HG02571 (cell line): Measurements from ENCODE around the gene MAT2A.
"Not testable (repeated sequence)": the region's sequence is repeated elsewhere in the genome, so short reads cannot be mapped to it uniquely, and the experiment has no call there.

Experiments used
- ATAC-seq: cut with Tn5 transposase; IDR thresholded peaks from one replicate; pipeline ENCODE4 v1.9.1; 2021; ENCODE audit warnings: mild to moderate bottlenecking, moderate library complexity; ENCODE audit not compliant: unreplicated experiment

MAT2A gene

GRCh38 chr2:85547089-85547858 lies 8.3 kb downstream of the MAT2A start:
- no peak for ATAC-seq

- no peak for ATAC-seq
Observed at GRCh38 chr2:85547859-85548607, 9.1 kb downstream of the MAT2A start.

GRCh38 chr2:85548608-85548900 lies 9.6 kb downstream of the MAT2A start:
- no peak for ATAC-seq

- ATAC-seq = no peak
Observed at GRCh38 chr2:85549095-85549494, 10.1 kb downstream of the MAT2A start.

- no peak for ATAC-seq
Observed at GRCh38 chr2:85549826-85550225, 10.9 kb downstream of the MAT2A start.

DNA sequence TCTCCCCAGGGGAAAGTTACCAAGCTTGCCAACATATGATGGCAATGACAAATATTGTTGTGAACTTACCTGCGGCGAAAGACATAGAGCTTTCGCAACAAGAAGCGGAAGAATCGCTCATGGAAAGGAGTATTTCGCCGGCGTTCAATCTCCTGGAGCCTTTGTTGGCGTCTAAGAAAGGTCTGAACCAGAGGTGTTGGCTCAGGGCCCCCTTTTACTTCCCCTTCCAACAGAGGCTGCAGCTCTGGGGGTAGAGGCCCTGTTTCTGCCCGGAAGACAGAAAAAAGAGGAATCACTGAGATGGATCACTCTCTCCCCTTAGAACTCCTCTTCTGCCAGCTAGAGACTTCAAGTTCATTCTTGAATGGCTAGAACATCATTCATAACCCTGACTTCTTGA lies 11.5 kb downstream of the MAT2A start:
- no peak for ATAC-seq

DNA sequence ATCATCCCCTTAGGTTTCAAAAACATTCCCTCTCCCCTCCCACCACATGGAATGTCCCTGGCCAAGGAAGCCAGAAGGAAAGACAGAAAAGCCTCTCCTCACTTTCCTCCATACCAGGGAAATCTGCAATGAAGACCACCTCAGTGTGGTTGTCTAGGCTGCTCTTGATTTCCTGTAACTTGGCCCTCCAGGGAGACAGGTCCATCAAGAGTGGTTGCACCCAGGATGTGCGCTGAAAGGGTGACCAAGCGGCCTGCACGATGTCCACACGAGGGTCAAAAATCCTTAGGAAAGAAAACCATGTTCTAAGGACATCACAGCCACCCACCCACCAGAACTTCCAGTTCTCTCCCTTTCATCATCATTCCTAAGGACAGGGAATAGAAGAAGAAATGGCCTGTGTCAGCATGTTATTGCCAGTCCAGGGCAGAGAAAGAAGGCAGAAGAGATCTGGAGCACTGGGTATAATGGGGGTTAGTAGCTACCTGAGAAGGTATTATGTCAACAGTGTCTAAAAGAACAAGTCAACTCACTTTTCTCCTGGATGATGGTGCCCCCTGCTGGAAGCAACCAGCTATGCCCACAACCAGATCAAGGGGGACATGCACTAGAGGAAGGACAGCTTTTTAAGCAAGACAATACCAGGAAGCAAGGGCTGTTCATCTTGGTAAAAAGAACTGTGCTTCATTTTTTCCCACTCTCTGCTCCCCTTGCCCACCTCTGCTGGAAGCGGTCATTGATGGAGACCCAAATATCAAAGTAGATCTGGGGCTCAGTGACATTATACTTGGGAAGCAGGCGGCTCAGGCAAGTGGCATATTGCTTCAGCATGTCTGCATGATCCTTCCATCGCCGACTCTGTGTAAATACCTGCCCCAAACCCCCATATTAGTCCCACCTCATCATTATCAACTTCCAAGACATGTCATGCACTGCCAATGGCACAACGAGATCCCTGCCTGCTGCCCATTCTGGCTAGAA lies 13.0 kb downstream of the MAT2A start:
- ATAC-seq = no peak

- no peak for ATAC-seq
Observed at GRCh38 chr2:85553184-85553583, 14.2 kb downstream of the MAT2A start.

GRCh38 chr2:85554980-85555612 lies 16.1 kb downstream of the MAT2A start:
- ATAC-seq = no peak

DNA sequence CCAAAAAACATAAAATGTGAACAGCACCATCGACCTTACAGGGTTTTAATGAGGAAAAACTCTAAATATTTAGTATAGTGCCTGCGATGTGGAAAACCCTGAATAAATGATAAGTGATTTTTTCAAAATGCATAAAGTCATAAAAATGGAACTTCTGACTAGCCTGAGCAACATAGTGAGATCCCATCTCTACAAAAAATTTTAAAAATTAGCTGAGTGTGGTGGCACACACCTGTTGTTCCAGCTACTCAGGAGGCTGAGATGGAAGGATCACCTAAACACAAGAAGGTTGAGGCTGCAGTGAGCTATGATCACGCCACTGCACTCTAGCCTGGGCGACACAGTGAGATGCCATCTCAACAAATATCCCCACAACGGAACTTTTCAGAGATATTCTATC lies 18.2 kb downstream of the MAT2A start:
- no peak for ATAC-seq

- no peak for ATAC-seq
Observed at GRCh38 chr2:85558160-85558559, 19.2 kb downstream of the MAT2A start.

- not testable (repeated sequence) for ATAC-seq
Observed at GRCh38 chr2:85560403-85560726, 21.4 kb downstream of the MAT2A start.

DNA sequence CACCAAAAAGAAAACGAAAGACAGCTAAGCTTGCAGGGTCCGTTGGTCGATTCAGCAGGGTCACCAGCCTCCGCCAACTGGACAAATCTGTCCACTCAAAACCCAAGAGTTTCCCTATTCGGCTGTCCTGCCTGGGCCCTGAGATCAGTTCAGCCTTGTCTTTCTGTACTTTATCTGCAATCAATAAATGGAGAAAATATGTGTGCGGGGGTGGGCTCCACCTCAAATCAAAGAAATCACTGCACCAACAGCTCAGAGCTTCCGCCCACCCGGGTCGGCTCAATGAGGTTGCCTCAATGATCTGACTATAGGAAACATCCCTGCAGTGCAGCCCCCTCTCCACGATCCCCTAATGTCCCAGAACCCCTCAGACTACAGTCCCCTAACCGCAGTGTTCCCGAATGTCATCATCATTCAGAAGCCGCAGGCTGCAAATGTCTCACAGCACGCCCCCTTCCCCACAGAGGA lies 21.9 kb downstream of the MAT2A start:
- peak; percentile 26 for ATAC-seq

GRCh38 chr2:85561280-85562212 lies 22.6 kb downstream of the MAT2A start, which contains the start of gene GGCX:
Gene GGCX, minus strand, starts transcription at chr2:85561493. Its CDS starts 65 bp downstream, at chr2:85561428.
- ATAC-seq = peak; percentile 92

- no peak for ATAC-seq
Observed at GRCh38 chr2:85564144-85564563, 25.2 kb downstream of the MAT2A start.

GRCh38 chr2:85566265-85566664 lies 27.3 kb downstream of the MAT2A start:
- ATAC-seq = no peak

GRCh38 chr2:85575739-85576138 lies 36.8 kb downstream of the MAT2A start:
- ATAC-seq = no peak

GRCh38 chr2:85577063-85577385 lies 38.1 kb downstream of the MAT2A start:
- no peak for ATAC-seq

DNA sequence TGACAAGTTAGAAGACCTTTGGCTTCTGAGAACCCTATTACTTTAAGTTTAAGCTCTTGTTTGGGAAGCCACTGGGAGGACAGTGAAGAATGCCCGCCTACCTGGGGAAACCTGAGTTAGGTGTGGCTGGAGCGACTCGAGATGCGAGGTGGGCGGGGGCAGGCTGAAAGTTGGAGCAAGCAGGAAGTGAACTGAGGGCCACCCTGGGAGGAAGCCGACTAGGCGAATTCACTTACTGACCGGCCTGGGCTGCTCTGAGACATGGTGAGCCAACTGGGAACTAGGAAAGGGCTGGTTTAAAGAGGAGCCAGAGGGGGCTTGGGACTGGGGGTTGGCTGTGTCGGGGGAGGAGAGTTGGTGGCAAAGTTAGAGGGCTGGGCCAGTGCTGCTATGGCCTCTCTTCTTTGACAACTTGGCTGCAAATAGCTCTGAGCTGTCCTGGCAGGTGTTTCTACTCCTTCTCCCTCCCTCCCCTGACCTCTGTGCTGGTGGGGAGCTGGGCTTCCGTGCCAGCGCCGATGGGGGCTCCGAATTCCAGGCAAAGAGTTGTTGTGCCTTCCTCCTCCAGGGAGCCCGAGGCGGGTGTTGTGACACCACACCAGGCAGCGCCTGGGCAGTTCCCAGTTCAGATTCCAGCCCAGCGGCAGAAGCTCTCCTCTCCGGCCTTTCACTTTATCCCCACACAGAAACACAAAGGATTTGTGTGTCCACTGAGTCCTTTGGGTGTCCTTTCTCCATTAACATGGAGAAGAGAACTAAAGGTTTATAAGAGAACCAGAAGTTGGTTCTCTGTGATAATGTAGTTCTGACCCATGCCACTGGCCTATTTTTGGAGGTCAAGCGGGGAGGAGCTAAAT lies 38.6 kb downstream of the MAT2A start, which contains the start of gene VAMP8:
VAMP8 (plus strand) TSS at position 201 of the 857 bp plus-strand sequence; CDS start at position 262, 61 bp downstream.
- peak; percentile 76 for ATAC-seq
